ENCODE measurements around the gene CCDC40.

The CCDC40 gene

DNA sequence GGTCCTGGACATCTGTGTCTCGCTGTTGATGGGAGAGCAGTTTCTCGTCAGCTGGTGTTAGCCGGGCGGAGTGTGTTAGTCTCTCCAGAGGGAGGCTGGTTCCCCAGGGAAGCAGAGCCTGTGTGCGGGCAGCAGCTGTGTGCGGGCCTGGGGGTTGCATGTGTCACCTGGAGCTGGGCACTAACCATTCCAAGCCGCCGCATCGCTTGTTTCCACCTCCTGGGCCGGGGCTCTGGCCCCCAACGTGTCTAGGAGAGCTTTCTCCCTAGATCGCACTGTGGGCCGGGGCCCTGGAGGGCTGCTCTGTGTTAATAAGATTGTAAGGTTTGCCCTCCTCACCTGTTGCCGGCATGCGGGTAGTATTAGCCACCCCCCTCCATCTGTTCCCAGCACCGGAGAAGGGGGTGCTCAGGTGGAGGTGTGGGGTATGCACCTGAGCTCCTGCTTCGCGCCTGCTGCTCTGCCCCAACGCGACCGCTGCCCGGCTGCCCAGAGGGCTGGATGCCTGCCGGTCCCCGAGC is 82.9 kb downstream of the CCDC40 start:
- no peak for DNase-seq

- no peak for DNase-seq
Measured at GRCh38 chr17:80119839-80120238, 83.4 kb downstream of the CCDC40 start.

- no peak for DNase-seq
Measured at GRCh38 chr17:80122026-80122575, 85.7 kb downstream of the CCDC40 start.

- DNase-seq: no peak
Measured at GRCh38 chr17:80122926-80123505, 86.6 kb downstream of the CCDC40 start.

GRCh38 chr17:80123791-80124190 is 87.3 kb downstream of the CCDC40 start:
- no peak for DNase-seq

- DNase-seq: peak; percentile 45
Measured at GRCh38 chr17:80124351-80124981, 88.0 kb downstream of the CCDC40 start.

- peak; percentile 39 for DNase-seq
Measured at GRCh38 chr17:80125656-80126448, 89.4 kb downstream of the CCDC40 start.

GRCh38 chr17:80126449-80126715 is 89.9 kb downstream of the CCDC40 start:
- DNase-seq: no peak

GRCh38 chr17:80129006-80129565 is 92.6 kb downstream of the CCDC40 start:
- DNase-seq: no peak

- no peak for DNase-seq
Measured at GRCh38 chr17:80130992-80131391, 94.5 kb downstream of the CCDC40 start.

- no peak for DNase-seq
Measured at GRCh38 chr17:80132906-80133625, 96.6 kb downstream of the CCDC40 start.

GRCh38 chr17:80133626-80133970 is 97.2 kb downstream of the CCDC40 start:
- no peak for DNase-seq

DNA sequence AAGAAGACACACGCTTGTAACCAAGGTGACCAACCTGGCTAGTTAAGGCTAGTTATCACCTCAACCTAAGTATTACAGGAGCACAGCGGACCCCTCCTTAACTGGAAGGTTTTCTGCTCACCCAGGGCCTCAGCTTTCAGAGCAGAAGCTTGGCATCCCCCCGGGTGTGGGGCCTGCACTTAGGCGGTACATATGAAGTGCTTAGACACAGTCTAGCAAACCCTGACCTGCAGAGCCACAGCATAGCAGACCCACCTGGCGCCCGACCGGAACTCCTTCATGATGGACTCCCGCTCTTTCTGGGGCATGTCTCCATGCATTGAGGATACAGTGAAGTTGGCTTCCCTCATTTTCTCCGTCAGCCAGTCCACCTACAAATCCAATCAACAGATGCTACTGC is 100.7 kb downstream of the CCDC40 start:
- DNase-seq: no peak

DNA sequence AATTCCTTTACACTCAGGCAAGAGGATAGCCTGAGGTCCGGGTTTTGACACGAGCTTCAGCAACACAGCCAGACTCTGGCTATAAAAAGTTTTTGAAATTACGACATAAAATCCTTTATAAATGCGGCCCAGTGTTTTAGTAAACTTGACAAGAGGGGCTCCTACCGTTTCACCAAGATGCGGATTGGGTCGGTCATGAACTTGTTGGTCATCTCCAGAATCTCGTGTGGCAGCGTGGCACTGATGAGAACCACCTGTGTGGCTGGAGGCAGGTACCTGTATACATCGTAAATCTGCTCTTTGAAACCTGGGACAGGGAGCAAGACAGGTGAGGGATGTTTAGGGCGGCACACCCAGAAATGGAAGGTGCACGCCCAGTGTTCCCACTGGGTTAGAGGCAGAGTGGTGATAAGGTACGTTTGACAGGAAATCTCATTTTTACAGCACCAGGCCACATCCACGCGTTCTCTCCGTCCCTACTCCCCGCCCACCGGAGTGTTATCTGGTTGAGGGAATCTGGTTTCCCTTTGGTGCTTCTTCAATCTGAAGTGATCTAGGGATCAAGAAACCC is 102.5 kb downstream of the CCDC40 start:
- DNase-seq: no peak

DNA sequence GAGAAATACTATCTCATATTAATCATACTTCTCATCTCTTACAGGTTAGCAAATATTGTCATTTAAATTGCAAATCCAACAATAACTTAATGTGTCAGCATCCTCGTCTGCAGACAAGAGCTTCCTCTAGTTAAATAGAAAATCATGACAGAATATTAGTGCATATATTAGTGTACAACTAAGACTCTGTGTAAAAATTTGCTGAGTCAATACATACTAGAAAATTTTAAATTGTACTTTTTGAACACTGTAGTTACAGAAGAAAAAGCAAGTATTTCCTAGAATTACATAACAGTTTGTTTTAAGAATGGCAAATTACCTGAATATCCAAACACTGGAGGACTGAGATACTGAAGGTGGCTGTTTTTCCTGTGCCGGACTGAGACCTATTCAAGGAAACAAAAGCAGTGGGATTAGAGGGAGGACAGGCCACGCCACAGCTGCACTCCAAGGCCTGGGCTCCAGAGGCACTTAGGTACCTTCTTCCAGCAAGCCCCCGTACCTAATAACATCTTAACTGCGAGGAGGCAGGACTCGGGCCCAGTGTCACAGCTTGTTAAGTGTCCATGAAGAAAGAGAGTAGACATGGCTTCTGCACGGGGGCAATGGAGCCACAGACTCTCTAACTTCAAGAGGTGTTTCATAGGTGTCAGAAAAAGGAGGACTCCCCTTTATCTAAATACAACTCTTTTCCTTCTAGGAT is 105.2 kb downstream of the CCDC40 start:
- no peak for DNase-seq

DNA sequence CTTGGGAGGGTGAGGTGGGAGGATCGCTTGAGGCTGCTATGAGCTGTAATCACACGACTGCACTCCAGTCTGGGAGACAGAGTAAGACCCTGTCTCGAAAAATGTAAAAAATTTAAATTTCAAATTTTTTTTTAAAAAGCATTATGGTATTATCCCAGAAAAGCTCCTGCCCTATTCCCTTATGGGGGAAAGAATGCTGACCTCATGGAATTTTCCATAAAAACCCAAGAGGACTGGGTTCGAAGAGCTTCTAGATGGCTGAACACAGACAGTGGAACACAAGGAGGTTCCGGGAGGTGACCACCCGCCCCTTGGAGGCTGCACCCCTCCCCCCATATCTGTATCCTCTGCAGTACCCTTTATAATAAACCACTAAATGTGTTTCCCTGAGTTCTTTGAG is 106.5 kb downstream of the CCDC40 start:
- DNase-seq: no peak

- DNase-seq: no peak
Measured at GRCh38 chr17:80145076-80146075, 108.9 kb downstream of the CCDC40 start.

DNA sequence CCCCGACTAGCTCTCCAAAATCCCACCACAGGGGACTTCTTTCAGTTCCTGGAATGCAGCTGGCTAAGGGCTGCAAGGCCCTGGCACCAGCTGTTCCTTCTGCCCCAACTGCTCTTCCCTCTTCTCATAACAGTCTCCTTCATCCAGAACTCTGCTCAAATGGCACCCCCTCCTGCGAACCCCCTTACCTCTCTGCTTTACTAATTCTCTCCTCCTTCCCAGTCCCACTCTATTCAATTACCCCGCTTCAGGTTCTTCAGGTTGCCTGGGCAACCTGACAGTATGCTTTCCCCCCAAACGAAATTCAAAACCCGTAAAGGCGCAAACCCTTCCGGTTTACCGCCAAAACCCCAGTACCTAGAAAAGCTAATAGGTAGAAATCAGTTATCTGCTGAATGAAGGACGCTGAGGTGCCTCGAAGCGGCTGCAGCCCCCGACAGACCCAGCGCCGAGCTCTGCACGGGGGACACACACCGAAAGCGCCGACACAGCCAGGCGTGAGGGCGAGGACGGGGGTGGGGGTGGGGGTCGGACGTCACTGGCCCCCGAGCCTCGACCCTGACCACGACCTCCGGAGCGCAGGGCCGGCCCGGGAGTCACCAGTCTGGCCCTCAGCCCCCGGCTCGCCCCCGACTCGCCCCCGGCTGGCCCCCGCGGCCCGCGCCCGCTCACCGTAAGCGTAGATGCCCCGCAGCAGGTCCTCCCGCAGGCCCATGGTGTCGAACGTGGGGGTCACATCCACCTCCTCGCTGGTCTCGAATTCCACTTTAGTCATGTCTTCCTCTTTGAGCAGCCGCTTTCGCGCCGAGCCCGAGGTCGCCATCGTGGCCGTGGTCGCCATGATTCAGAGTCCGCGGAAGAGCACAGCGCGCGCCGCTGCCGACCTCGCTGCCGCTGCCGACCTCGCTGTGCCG is 109.9 kb downstream of the CCDC40 start:
- peak; percentile 33 for DNase-seq

DNA sequence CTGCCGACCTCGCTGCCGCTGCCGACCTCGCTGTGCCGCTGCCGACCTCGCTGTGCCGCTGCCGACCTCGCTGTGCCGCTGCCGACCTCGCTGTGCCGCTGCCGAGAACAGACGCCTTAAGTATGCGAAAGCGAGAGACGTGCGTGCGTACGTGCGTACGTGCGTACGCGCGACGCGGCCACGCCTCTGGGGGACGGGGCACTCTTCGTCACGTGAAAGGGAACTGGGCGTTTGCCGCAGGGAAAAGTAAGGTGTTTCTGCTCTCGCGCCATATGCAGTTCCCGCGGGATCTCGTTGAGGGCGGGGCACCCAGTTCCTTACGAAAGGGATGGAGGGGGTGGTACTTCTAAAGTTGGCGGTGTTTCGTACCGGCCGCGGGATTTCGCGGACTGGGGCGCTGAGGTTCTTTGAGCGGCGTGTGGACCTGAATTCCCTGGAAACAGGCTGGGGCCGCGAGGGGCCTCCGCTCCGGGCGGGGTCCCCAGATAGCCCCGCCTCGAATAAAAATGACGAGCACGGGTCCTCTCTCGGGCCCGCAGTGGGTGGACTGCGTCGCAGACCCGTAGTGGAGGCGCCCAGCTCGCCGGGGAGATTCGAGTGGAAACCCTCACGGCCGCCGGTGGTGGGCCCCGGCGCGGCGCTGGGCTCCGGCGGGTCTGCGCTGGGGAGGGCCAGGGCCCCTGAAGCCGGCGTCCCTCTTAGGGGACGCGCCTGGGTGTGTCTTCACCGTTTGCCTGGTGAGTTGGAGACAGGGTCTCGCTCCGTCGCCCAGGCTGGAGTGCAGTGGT is 110.8 kb downstream of the CCDC40 start, which contains the start of gene EIF4A3:
Gene EIF4A3, minus strand, starts transcription at position 94 of the 788 bp plus-strand sequence. CDS start 167 bp downstream, outside the sequence.
- peak; percentile 98 for DNase-seq

All from HCEC 1CT (cell line).